GM12878 (cell line): ENCODE data around the gene GALNTL6.

Source experiments
- ATF7 ChIP-seq: fragments of 450-650 bp; IDR thresholded peaks from 2 replicates; pipeline ENCODE4 v1.6.1; 2016; ENCODE audit warnings: low read depth, mild to moderate bottlenecking
- EED ChIP-seq: sonication (generic); IDR thresholded peaks from 2 replicates; pipeline ENCODE4 v1.6.1; 2016; ENCODE audit warnings: antibody characterized with exemption, low read depth
- EP300 ChIP-seq, 2 experiments: fragments of 150-350 bp in 1 of 2; IDR thresholded peaks; 2 replicates each; pipeline ENCODE4 v1.6.1; 2011 to 2012; ENCODE audit warnings: low read depth in 2 of 2, low read length in 2 of 2, borderline replicate concordance in 1 of 2, improper control_type of control experiment in 1 of 2, inconsistent platforms in 1 of 2; ENCODE audit not compliant: control insufficient read depth in 1 of 2
- GATAD2B ChIP-seq: fragments of 450-650 bp; conservative IDR thresholded peaks from 2 replicates; pipeline ENCODE4 v1.6.1; 2017; ENCODE audit warnings: low read depth, mild to moderate bottlenecking, moderate library complexity
- MXI1 ChIP-seq: fragments of 150-350 bp; IDR thresholded peaks from 2 replicates; pipeline ENCODE4 v1.6.1; 2011; ENCODE audit warnings: low read depth, mild to moderate bottlenecking, inconsistent platforms, low read length, improper control_type of control experiment
- PBX3 ChIP-seq: IDR thresholded peaks from 2 replicates; pipeline ENCODE4 v1.6.1; 2011; ENCODE audit warnings: mild to moderate bottlenecking, low read depth, low read length, moderate library complexity; ENCODE audit not compliant: insufficient replicate concordance
- POLR2A ChIP-seq: IDR thresholded peaks from 2 replicates; pipeline ENCODE4 v1.6.1; 2011; ENCODE audit warnings: low read depth, mild to moderate bottlenecking, low read length
- POLR2AphosphoS2 ChIP-seq: IDR thresholded peaks from 2 replicates; pipeline ENCODE4 v1.6.1; 2011; ENCODE audit warnings: low read depth, mild to moderate bottlenecking, low read length, improper control_type of control experiment, moderate library complexity
- POLR2AphosphoS5 ChIP-seq: IDR thresholded peaks from 2 replicates; pipeline ENCODE4 v1.6.1; 2011; ENCODE audit warnings: mild to moderate bottlenecking, low read length, inconsistent platforms
- SPI1 ChIP-seq: IDR thresholded peaks from 2 replicates; pipeline ENCODE4 v1.6.1; 2011; ENCODE audit warnings: low read depth, mild to moderate bottlenecking, low read length, moderate library complexity, borderline replicate concordance; ENCODE audit not compliant: insufficient read depth
- SRF ChIP-seq, 2 experiments: IDR thresholded peaks; 2 replicates each; pipeline ENCODE4 v1.6.1; 2011; ENCODE audit warnings: low read depth in 2 of 2, low read length in 2 of 2, mild to moderate bottlenecking in 1 of 2, moderate library complexity in 1 of 2
- STAT3 ChIP-seq: IDR thresholded peaks from 2 replicates; pipeline ENCODE4 v1.6.1; 2011; ENCODE audit warnings: low read depth, low read length, improper control_type of control experiment
- TF ChIP-seq, protein P1 (sequence below), 3 experiments: IDR thresholded peaks in 2 of 3; conservative IDR thresholded peaks in 1 of 3; 2 replicates each; pipeline ENCODE4 v1.5.1; 2011; ENCODE audit warnings: low read depth in 3 of 3, low read length in 3 of 3, mild to moderate bottlenecking in 3 of 3, control low read depth in 2 of 3, moderate library complexity in 2 of 3, inconsistent platforms in 1 of 3, mixed read lengths in 1 of 3; ENCODE audit not compliant: control insufficient read depth in 2 of 3, insufficient read depth in 1 of 3; ENCODE audit errors: extremely low read depth in 1 of 3
- TF ChIP-seq, protein P2 (sequence below): fragments of 450-650 bp; IDR thresholded peaks from 2 replicates; pipeline ENCODE4 v1.6.1; 2014; ENCODE audit warnings: mild to moderate bottlenecking

GRCh38 chr4:172898715-172899114 lies 1085.5 kb downstream of the GALNTL6 start:
- TF ChIP-seq POLR2AphosphoS2: no peak
- TF ChIP-seq STAT3: no peak
- no peak for TF ChIP-seq EP300 (IDR thresholded peaks at IDR 0.05; ENCODE audit: borderline replicate concordance in 1 of 2, control insufficient read depth in 1 of 2, low read depth in 2 of 2, low read length in 2 of 2)
- TF ChIP-seq MXI1: no peak
- no peak for TF ChIP-seq POLR2AphosphoS5
- TF ChIP-seq, protein P1, sequence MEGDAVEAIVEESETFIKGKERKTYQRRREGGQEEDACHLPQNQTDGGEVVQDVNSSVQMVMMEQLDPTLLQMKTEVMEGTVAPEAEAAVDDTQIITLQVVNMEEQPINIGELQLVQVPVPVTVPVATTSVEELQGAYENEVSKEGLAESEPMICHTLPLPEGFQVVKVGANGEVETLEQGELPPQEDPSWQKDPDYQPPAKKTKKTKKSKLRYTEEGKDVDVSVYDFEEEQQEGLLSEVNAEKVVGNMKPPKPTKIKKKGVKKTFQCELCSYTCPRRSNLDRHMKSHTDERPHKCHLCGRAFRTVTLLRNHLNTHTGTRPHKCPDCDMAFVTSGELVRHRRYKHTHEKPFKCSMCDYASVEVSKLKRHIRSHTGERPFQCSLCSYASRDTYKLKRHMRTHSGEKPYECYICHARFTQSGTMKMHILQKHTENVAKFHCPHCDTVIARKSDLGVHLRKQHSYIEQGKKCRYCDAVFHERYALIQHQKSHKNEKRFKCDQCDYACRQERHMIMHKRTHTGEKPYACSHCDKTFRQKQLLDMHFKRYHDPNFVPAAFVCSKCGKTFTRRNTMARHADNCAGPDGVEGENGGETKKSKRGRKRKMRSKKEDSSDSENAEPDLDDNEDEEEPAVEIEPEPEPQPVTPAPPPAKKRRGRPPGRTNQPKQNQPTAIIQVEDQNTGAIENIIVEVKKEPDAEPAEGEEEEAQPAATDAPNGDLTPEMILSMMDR (IDR thresholded peaks at IDR 0.05 in 2 of 3, conservative IDR thresholded peaks at IDR 0.05 in 1 of 3; ENCODE audit: control insufficient read depth in 2 of 3, extremely low read depth in 1 of 3, insufficient read depth in 1 of 3, low read depth in 3 of 3, low read length in 3 of 3): no peak
- TF ChIP-seq SRF (IDR thresholded peaks at IDR 0.05; ENCODE audit: low read depth in 2 of 2, low read length in 2 of 2): no peak
- no peak for TF ChIP-seq SPI1
- TF ChIP-seq, protein P2, sequence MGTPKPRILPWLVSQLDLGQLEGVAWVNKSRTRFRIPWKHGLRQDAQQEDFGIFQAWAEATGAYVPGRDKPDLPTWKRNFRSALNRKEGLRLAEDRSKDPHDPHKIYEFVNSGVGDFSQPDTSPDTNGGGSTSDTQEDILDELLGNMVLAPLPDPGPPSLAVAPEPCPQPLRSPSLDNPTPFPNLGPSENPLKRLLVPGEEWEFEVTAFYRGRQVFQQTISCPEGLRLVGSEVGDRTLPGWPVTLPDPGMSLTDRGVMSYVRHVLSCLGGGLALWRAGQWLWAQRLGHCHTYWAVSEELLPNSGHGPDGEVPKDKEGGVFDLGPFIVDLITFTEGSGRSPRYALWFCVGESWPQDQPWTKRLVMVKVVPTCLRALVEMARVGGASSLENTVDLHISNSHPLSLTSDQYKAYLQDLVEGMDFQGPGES: no peak
- TF ChIP-seq ATF7: no peak
- TF ChIP-seq POLR2A: no peak
- no peak for TF ChIP-seq PBX3
- no peak for TF ChIP-seq GATAD2B
- TF ChIP-seq EED: no peak
